ENCODE data around the gene GDF15. TPM values are rescaled to one million over a fixed set of nuclear protein-coding genes. Genes with fewer than 3 reads are reported as not detected.

The GDF15 gene
- total and polyA plus RNA-seq, 2 donors (not counting 3 experiments of a cell fraction or from before 2014, with no cell fraction given): 165 to 206 TPM

DNA sequence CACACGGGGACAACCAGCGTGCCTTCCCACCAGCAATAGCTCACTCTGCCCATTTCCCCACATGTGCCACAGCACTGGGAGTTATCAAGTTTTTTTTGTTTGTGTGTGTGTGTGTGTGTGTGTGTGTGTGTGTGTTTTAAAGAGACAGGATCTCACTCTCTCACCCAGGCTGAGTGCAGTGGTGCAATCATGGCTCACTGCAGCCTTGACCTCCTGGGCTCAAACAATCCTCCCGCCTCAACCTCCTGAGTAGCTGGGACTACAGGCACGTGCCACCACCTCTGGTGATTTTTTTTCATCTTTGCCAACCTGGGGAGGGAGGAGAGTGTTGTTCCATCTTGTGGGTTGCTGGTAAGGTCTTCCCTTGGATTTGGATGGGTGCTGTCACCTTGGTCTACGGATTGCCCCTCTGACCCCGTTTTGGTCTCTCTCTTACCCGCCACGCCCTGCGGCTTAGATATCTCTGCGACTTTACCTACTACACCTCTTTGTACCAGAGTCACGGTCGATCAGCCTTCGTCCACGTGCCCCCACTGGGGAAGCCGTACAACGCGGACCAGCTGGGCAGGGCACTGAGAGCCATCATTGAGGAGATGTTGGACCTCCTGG is 22.9 kb upstream of the GDF15 start:
- DNase-seq (ENCODE audit: low read depth, low spot score): no peak
- intact Hi-C loops (cut with micrococcal nuclease) (no loop called here), dilution Hi-C loops (cut with MboI; ENCODE audit: extremely low pct_ligation_motif_present, low sequenced_read_pairs) (no loop called here)
- POLR2A ChIA-PET: interaction anchor here (0.6 to 6.5 kb wide), 3 partner anchors 17 to 82 kb away, joined by 3 to 87 read pairs (median 15); partner anchors contain the start of genes GDF15 and JUND
- Histone ChIP-seq H3K36me3 (ENCODE audit: control insufficient read depth in 2 of 2, extremely low read depth in 1 of 2, insufficient read depth in 2 of 2, low read length in 2 of 2) (no peaks in the 10 kb centered on the region), H4K20me1 (replicated peaks; ENCODE audit: control insufficient read depth, extremely low read depth, insufficient read depth, low read length) (no peaks in the 10 kb centered on the region), H3K27ac (ENCODE audit: insufficient read depth, low read depth, low read length) (peak overlapping the region; percentile 91), H3K4me3 (replicated peaks in 1 of 3; ENCODE audit: insufficient read depth in 1 of 3, low read depth in 1 of 3, low read length in 3 of 3) (no peak overlapping the region), H3K79me2 (ENCODE audit: control insufficient read depth, insufficient read depth, low read length) (no peaks in the 10 kb centered on the region), H3K9ac (replicated peaks; ENCODE audit: extremely low read depth, insufficient read depth, low read length) (no peak overlapping the region), H3K4me1 (ENCODE audit: control insufficient read depth, extremely low read depth, insufficient read depth, low read length) (peaks cover 28% of the 10 kb centered on the region), H3K9me1 (replicated peaks; ENCODE audit: control insufficient read depth, extremely low read depth, insufficient read depth, low read length) (no peaks in the 10 kb centered on the region), H3K27me3 (ENCODE audit: control insufficient read depth in 2 of 2, insufficient read depth in 2 of 2, low read length in 2 of 2) (no peaks in the 10 kb centered on the region), H2AFZ (ENCODE audit: low read depth, low read length) (no peak overlapping the region), H3K4me2 (ENCODE audit: insufficient read depth, low read length) (no peak overlapping the region), H3K9me3 (replicated peaks; ENCODE audit: control insufficient read depth, insufficient read depth, low read length) (no peaks in the 10 kb centered on the region)
- CTCF ChIA-PET: interaction anchor here (0.7 to 3.6 kb wide), 7 partner anchors 13 to 155 kb away, joined by 3 to 52 read pairs (median 4); partner anchors contain the start of gene GDF15
- TF ChIP-seq EZH2 (IDR thresholded peaks at IDR 0.05; ENCODE audit: borderline replicate concordance, low read depth, low read length, severe bottlenecking) (no peak), POLR2A (IDR thresholded peaks at IDR 0.05; ENCODE audit: low read depth, low read length) (no peak), GATA2 (IDR thresholded peaks at IDR 0.05; ENCODE audit: insufficient read depth, insufficient read length, low read depth, low read length) (no peak), POLR2AphosphoS5 (IDR thresholded peaks at IDR 0.05; ENCODE audit: insufficient read depth, low read depth, low read length) (no peak)
- TF ChIP-seq, protein P1, sequence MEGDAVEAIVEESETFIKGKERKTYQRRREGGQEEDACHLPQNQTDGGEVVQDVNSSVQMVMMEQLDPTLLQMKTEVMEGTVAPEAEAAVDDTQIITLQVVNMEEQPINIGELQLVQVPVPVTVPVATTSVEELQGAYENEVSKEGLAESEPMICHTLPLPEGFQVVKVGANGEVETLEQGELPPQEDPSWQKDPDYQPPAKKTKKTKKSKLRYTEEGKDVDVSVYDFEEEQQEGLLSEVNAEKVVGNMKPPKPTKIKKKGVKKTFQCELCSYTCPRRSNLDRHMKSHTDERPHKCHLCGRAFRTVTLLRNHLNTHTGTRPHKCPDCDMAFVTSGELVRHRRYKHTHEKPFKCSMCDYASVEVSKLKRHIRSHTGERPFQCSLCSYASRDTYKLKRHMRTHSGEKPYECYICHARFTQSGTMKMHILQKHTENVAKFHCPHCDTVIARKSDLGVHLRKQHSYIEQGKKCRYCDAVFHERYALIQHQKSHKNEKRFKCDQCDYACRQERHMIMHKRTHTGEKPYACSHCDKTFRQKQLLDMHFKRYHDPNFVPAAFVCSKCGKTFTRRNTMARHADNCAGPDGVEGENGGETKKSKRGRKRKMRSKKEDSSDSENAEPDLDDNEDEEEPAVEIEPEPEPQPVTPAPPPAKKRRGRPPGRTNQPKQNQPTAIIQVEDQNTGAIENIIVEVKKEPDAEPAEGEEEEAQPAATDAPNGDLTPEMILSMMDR (IDR thresholded peaks at IDR 0.05; ENCODE audit: extremely low read depth in 1 of 2, insufficient read depth in 1 of 2, low read depth in 1 of 2, low read length in 2 of 2): no peak
- no TSS peak for BruUV-seq (replicated peaks)
- FAIRE-seq: no peak

Measured in endothelial cell of umbilical vein (primary cell).